ENCODE measurements around the gene C1QTNF2.

- TF ChIP-seq, protein P1, sequence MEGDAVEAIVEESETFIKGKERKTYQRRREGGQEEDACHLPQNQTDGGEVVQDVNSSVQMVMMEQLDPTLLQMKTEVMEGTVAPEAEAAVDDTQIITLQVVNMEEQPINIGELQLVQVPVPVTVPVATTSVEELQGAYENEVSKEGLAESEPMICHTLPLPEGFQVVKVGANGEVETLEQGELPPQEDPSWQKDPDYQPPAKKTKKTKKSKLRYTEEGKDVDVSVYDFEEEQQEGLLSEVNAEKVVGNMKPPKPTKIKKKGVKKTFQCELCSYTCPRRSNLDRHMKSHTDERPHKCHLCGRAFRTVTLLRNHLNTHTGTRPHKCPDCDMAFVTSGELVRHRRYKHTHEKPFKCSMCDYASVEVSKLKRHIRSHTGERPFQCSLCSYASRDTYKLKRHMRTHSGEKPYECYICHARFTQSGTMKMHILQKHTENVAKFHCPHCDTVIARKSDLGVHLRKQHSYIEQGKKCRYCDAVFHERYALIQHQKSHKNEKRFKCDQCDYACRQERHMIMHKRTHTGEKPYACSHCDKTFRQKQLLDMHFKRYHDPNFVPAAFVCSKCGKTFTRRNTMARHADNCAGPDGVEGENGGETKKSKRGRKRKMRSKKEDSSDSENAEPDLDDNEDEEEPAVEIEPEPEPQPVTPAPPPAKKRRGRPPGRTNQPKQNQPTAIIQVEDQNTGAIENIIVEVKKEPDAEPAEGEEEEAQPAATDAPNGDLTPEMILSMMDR (IDR thresholded peaks at IDR 0.05): no peak
- TF ChIP-seq POLR2A (IDR thresholded peaks at IDR 0.05) (no peak), POLR2AphosphoS5 (IDR thresholded peaks at IDR 0.05) (no peak), EP300 (IDR thresholded peaks at IDR 0.05) (no peak)
These were observed 10.6 kb downstream of the C1QTNF2 start for GRCh38 chr5:160359816-160360215.
